GM21515 (cell line): Measurements from ENCODE around the gene SOX3.

Experiments
- ATAC-seq: cut with Tn5 transposase; IDR thresholded peaks from one replicate; pipeline ENCODE4 v1.9.1; 2021; ENCODE audit not compliant: unreplicated experiment

The SOX3 gene

DNA sequence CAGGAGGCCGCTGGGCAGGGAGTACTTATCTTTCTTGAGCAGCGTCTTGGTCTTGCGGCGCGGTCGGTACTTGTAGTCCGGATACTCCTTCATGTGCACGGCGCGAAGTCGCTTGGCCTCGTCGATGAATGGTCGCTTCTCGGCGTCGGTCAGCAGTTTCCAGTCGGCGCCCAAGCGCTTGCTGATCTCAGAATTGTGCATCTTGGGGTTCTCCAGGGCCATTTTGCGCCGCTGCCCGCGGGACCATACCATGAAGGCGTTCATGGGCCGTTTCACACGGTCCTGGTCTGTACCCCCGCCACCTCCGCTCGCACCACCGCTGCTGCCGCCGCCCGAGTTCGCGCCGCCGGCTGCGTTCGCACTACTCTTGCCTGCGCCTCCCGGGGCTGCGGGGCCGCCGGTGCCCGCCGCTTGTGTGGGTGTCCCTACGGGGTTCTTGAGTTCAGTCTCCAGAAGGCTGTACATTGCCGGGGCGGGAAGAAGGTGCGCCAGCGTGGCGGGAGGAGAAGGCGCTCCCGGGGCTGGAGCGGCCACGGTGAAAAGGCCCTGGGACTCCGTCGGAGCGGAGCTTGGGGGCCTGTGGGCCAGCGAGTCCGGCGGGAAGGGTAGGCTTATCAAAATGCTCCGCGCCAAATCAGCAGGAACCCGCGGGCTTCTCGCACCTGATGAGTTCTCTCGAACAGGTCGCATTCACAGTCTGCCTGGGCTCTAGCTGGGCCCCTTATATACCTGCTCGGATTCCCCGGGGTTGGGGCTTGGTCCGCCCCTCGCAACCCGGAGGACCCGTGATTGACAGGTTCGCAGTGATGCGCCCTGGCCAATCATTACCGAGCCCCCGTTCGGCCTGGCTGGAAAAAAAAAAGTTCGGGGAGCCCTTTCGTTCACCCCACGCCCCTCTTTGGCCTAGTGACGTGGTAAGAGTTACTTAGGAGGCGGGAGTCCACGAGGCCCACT lies at the start of gene SOX3:
SOX3 (minus strand) TSS at position 699 of the 954 bp plus-strand sequence; CDS start at position 690, 9 bp downstream.
- no peak for ATAC-seq

- ATAC-seq = no peak
These were observed 44.1 kb upstream of the SOX3 start for GRCh38 chrX:140548985-140549384.

- no peak for ATAC-seq
These were observed 21.3 kb upstream of the SOX3 start for GRCh38 chrX:140526171-140526570.

DNA sequence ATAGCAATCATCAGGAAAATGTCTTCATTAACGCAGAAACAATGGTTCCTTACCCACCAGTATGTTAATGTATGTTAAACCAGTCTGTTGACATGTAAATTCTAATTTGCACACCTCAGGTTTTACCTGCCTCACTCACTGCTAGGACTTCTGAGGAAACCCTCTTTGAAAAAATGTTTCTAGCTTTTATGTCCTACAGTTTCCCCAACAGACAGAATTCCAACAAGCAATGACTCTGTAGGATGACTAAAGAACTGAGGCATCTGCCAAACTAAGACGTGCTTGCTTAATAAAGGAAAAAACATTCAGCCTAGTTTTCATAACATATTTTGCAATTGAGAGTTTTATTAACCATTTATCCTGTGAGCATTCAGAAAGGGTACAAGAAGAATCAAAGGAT lies 20.6 kb upstream of the SOX3 start:
- ATAC-seq = no peak

- ATAC-seq = no peak
These were observed 19.7 kb upstream of the SOX3 start for GRCh38 chrX:140524556-140524955.

GRCh38 chrX:140521393-140521792 lies 16.5 kb upstream of the SOX3 start:
- ATAC-seq = no peak

- ATAC-seq = no peak
These were observed 9.7 kb upstream of the SOX3 start for GRCh38 chrX:140514554-140514953.

- ATAC-seq = no peak
These were observed 6.0 kb upstream of the SOX3 start for GRCh38 chrX:140510895-140511295.

DNA sequence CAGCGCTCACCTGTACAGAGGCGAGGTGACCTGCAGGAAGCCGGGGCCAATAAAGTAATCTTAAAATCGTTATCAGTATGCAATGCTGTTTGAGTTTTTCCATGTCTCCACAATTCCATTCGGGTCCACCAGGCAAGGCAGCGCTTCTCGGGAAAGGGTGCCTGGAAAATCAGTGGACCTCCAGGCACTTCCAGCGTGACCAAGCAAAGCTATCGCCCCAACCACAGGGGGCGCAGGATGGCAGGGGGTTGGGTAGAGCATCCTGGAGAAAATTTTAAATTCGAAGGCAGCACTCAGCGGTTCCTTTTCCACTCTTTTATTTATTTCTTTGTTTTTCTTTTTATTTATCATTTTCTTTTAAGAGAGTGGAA lies 5.4 kb upstream of the SOX3 start:
- ATAC-seq = no peak

- no peak for ATAC-seq
These were observed 4.8 kb upstream of the SOX3 start for GRCh38 chrX:140509468-140510305.

DNA sequence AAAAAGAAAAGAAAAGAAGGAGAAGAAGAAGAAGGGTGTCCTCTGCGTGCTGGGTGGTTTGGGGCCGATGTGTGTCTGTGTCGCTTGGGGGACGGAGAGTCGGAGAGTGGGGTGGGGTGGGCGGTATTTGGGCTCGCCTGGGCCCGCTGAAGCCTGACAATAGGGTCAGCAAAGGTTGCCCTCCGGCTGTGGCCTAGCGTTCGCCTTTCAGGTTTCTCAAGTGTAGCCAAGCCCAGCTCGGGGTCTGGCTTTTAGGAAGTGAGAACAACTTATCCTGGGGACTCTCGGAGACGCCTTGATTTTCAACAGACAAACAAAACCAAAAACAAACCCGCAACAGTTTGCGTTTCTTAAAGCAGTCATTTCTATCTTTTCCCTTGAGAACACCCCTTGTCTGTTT lies 4.1 kb upstream of the SOX3 start:
- no peak for ATAC-seq

DNA sequence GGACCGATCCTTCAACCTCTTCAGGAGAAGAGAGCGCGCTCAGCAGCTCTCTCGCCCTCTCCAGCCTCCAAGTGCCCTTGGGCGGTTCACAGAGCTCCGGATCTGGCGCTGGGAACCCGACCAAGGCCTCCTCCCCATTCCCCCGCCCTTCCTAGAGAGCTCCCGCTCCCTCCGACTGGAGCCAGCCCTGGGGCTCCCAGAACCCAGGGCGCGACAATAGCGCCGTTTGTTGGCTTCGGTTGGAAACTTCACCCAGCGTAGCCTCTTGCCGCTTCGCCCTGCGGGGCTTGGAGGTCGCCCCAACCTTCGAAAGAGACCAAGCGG lies 3.1 kb upstream of the SOX3 start:
- ATAC-seq = no peak

DNA sequence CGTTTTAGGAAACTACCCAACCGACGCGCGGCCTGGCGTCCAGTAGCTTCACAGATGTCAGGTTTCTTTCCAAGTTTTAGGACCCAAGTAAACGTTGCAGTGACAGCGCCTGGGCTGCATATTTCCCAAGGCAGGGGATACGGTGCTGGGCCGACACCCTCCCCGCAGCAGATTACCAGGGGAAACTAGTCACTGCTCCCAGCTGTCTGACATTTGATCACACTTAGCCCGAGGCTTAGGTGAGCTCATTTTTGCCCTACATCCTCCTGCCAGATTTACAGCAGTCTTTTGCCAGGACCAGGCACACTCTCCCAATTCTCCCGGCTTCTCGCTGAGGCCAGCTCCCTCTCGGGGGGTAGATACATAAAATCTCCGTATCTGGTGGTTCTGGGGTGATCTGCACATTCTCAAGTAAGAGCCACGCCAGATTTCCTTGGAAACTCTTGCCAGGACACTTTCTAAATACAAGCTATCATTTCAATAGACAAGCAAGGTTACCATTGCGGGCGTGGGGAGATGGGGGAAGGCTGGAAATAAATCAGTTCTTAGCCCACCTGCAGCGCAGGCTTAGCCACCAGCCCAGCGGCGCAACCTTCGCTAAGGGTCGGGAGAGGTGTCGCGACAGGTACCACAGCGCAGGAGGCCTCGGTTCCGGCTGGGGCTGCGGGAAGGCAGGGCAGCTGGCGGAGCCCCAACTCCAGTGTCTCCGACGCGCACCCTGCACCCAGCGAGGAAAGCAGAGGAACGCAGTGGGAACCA lies 2.5 kb upstream of the SOX3 start:
- no peak for ATAC-seq

DNA sequence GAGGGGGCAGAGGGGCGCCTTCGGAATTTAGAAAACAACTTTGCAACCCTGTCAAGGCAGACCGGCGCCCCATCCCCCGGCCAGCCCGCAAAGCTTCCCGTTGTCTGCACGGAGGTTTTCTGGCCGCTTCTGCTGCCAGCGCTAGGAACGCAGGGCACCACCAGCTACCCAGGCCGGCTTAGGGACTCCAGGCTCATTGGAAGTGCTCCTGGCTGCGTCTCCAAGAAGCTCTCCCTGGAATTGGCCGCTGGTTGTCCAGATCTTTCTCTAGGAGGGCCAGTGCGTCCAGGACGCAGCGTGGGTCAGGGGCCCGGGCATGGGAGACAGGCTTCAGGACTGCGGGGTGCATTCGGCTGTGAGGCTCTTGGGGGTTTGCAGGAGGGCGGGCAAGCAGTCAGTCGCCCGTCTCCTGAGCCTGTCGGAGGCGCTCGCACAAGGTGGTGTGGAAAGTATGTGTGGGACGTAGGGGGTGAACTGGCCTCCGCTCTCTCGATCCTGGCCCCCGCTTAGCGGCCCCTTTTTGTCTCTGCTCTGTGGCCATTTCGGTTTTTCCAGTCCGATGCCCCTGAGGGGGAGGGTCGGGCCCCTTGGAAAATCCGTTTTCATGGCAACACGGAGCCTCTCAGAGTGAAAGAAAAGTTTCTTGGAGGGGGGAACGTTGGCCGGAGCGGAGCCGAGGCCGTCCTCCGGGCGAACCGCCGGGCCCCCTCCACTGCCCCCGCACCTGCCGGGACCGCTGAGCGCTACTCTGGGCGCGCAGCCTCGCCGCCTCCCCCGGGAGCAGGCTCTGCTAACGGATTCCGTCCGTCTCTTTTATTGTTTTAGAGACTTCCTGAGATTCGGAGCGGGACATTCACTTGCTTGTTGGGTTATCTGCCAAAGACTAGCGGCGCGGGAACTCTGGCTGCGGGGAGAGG lies 810 bp upstream of the SOX3 start:
- no peak for ATAC-seq

DNA sequence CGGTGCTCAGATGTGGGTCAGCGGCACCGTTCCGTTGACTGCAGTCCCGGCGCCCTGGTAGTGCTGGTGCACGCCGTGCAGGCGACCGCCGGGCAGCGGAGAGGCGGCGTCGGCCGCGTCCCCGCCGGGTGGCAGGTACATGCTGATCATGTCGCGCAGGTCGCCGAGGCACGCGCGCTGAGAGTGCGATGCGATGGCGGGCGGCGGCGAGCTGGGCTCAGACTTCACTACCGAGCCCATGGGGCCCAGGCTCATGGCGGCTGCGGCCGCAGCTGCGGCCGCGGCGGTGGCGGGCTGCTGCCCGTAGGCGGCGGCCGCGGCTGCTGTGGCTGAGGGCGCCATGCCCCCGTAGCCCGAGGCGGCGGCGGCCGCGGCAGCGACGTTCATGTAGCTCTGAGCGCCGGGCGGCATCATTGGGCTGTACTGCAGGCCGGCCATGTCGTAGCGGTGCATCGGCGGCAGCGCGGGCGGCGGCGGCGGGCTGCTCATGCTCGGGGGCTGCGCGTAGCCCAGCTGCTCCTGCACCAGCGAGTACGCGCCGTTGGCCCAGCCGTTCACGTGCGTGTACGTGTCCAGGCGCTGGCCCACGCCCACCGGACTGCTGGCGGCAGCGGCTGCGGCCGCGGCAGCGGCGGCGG lies 1.0 kb downstream of the SOX3 start:
- no peak for ATAC-seq

GRCh38 chrX:140503238-140503601 lies 1.6 kb downstream of the SOX3 start:
- ATAC-seq = no peak

DNA sequence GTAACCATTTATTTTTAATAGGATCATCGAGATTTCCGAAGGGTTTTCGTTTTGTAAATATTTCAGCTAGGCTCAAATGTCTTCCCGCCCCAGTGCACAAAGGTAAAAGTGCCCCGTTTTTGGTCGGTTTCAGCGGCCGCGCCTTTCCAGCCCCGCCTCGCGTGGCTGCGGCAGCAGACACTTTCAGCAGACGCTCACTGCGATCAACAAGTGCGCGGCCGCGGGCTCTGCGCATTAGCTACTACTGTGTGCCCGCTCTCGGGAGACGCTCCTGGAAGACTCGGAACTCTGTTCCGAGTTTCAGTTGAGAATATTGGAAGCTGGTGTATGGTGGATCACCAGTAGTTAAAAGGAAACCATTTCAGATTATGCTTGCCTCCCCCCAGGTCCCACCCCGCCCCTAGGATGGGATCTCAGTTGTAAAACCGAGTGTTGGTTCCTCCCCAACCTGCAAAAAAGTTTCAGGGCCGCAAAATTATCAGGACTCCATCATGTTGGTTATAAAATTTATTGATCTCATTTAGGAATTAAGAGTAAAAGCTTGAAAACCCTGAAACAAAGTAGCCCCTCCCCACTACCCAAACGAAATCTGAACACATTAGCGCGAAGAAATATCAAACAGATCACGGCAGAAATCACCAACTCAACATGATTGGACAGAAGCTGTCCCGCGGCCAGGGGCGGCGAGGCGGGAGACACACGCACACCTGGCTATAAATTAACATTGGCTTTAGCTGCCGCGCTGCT lies 2.2 kb downstream of the SOX3 start:
- ATAC-seq = no peak

GRCh38 chrX:140501940-140502468 lies 2.9 kb downstream of the SOX3 start:
- no peak for ATAC-seq

- no peak for ATAC-seq
These were observed 3.5 kb downstream of the SOX3 start for GRCh38 chrX:140501321-140501720.
